ENCODE data around the gene ANKRD9.

The ANKRD9 gene

DNA sequence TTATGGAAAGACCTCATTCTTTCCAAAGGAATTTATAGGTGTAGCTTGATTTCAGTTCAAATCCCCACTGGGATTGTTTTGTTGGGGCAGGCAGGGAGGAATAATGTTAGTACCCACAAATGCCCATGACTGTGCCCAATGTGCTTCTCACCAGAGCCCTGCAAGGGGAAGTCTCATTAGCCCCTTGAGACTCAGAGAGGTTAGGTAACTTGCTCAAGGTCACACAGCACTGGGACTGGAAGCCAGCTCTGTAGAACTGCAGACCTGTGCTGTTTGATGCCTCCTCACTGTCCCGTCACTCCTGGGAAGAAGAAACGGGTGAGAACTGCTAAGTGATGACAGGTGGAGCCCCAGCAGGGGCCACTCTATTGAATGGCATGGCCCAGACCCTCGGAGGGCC, 8.9 kb downstream of the ANKRD9 start:
- ATAC-seq: no peak
- TF ChIP-seq TOX (CRISPR knock-in tag; IDR thresholded peaks at IDR 0.05; ENCODE audit: borderline replicate concordance): no peak
- no peak for TF ChIP-seq ZNF565 (CRISPR knock-in tag; conservative IDR thresholded peaks at IDR 0.05; ENCODE audit: low read depth)
- no peak for TF ChIP-seq ZC3H10 (CRISPR knock-in tag; IDR thresholded peaks at IDR 0.05)
- no peak for TF ChIP-seq ZFP30 (CRISPR knock-in tag; IDR thresholded peaks at IDR 0.05)
- no peak for TF ChIP-seq ZNF8 (CRISPR knock-in tag; IDR thresholded peaks at IDR 0.05)
- TF ChIP-seq, protein P1, sequence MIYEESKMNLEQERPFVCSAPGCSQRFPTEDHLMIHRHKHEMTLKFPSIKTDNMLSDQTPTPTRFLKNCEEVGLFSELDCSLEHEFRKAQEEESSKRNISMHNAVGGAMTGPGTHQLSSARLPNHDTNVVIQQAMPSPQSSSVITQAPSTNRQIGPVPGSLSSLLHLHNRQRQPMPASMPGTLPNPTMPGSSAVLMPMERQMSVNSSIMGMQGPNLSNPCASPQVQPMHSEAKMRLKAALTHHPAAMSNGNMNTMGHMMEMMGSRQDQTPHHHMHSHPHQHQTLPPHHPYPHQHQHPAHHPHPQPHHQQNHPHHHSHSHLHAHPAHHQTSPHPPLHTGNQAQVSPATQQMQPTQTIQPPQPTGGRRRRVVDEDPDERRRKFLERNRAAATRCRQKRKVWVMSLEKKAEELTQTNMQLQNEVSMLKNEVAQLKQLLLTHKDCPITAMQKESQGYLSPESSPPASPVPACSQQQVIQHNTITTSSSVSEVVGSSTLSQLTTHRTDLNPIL (CRISPR knock-in tag; IDR thresholded peaks at IDR 0.05; ENCODE audit: low read depth): no peak
- no peak for TF ChIP-seq PPARA (CRISPR knock-in tag; IDR thresholded peaks at IDR 0.05; ENCODE audit: borderline replicate concordance)
- TF ChIP-seq ARNTL (CRISPR knock-in tag; IDR thresholded peaks at IDR 0.05; ENCODE audit: borderline replicate concordance, low read depth): no peak
- no peak for TF ChIP-seq SNAI2 (CRISPR knock-in tag; IDR thresholded peaks at IDR 0.05)
- no peak for TF ChIP-seq CSDC2 (CRISPR knock-in tag; IDR thresholded peaks at IDR 0.05)
- TF ChIP-seq BACH2 (CRISPR knock-in tag; IDR thresholded peaks at IDR 0.05; ENCODE audit: borderline replicate concordance): no peak
- TF ChIP-seq, protein P2, sequence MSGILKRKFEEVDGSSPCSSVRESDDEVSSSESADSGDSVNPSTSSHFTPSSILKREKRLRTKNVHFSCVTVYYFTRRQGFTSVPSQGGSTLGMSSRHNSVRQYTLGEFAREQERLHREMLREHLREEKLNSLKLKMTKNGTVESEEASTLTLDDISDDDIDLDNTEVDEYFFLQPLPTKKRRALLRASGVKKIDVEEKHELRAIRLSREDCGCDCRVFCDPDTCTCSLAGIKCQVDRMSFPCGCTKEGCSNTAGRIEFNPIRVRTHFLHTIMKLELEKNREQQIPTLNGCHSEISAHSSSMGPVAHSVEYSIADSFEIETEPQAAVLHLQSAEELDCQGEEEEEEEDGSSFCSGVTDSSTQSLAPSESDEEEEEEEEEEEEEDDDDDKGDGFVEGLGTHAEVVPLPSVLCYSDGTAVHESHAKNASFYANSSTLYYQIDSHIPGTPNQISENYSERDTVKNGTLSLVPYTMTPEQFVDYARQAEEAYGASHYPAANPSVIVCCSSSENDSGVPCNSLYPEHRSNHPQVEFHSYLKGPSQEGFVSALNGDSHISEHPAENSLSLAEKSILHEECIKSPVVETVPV (CRISPR knock-in tag; IDR thresholded peaks at IDR 0.05): no peak

DNA sequence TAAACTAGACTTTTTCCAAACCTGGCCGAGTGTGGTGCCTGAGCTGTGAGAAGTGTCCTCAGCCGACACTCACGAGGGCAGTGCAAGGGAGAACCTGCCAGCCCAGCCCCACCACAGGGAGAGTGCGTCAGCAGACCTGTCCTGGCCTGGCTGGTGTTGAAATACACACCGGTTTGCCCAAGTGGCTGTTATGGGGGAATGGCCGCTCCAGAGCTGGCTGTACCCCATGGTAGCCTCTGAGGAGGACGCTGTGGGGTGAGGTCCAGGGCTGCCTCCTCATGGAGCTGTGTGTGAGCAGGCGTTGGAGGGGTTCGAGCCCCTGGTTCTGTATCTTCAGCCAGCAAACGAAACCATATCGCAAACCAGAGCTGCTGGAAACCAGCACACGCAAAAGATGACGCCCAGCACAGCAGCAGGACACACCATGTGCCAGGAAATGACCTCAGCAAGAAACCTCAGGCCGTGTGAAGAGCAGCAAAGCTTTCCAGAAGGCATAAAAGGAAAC, 9.4 kb downstream of the ANKRD9 start:
- no peak for ATAC-seq
- TF ChIP-seq, protein P3, sequence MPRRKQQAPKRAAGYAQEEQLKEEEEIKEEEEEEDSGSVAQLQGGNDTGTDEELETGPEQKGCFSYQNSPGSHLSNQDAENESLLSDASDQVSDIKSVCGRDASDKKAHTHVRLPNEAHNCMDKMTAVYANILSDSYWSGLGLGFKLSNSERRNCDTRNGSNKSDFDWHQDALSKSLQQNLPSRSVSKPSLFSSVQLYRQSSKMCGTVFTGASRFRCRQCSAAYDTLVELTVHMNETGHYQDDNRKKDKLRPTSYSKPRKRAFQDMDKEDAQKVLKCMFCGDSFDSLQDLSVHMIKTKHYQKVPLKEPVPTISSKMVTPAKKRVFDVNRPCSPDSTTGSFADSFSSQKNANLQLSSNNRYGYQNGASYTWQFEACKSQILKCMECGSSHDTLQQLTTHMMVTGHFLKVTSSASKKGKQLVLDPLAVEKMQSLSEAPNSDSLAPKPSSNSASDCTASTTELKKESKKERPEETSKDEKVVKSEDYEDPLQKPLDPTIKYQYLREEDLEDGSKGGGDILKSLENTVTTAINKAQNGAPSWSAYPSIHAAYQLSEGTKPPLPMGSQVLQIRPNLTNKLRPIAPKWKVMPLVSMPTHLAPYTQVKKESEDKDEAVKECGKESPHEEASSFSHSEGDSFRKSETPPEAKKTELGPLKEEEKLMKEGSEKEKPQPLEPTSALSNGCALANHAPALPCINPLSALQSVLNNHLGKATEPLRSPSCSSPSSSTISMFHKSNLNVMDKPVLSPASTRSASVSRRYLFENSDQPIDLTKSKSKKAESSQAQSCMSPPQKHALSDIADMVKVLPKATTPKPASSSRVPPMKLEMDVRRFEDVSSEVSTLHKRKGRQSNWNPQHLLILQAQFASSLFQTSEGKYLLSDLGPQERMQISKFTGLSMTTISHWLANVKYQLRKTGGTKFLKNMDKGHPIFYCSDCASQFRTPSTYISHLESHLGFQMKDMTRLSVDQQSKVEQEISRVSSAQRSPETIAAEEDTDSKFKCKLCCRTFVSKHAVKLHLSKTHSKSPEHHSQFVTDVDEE (CRISPR knock-in tag; IDR thresholded peaks at IDR 0.05): no peak
- TF ChIP-seq TCF4 (CRISPR knock-in tag; IDR thresholded peaks at IDR 0.05; ENCODE audit: borderline replicate concordance) (no peak), ZFP3 (CRISPR knock-in tag; IDR thresholded peaks at IDR 0.05) (no peak), ZFP30 (CRISPR knock-in tag; IDR thresholded peaks at IDR 0.05) (no peak), ESRRG (CRISPR knock-in tag; IDR thresholded peaks at IDR 0.05) (no peak), ISL1 (CRISPR knock-in tag; IDR thresholded peaks at IDR 0.05) (no peak), ZC3H10 (CRISPR knock-in tag; IDR thresholded peaks at IDR 0.05) (no peak), TOX (CRISPR knock-in tag; IDR thresholded peaks at IDR 0.05; ENCODE audit: borderline replicate concordance) (no peak), ARNTL (CRISPR knock-in tag; IDR thresholded peaks at IDR 0.05; ENCODE audit: borderline replicate concordance, low read depth) (no peak), ZNF565 (CRISPR knock-in tag; conservative IDR thresholded peaks at IDR 0.05; ENCODE audit: low read depth) (no peak)
- TF ChIP-seq, protein P2 (CRISPR knock-in tag; IDR thresholded peaks at IDR 0.05): no peak

DNA sequence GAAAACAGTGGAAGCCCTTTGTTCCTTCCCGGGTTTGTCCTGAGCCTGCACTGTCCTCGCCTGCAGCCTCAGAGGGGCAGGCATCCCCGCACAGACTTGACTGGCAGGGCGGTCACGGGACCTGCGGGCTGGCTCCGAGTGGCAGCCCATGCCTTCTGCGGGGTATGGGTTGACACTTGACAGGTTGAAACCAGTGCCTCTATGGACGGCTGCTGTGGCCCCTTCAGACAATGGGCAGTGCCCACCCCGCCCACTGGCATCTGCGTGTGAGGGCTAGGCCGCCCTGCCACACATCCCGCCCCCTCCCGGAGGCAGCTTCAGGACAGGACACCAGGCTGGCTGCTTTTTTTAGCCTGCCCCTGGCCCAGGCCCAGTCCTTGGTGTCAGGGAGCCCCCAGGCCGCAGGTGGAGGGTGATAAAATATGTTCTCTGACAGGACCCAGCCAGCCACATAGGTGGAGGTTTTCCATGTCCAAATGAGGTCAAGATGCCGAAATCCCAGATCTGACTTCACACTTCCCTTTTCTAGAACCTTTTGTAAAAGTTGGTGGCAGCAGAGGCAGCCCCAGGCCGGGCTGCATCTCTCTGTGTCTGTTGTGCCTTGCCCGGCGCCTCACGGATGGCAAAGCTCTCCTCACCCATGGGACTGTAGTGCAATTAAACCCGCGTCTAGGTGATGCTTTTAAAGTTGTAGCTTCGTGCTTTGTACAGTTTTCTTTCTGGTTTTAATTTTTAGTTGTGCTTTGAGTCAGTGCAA, 10.0 kb downstream of the ANKRD9 start:
- TF ChIP-seq, protein P4, sequence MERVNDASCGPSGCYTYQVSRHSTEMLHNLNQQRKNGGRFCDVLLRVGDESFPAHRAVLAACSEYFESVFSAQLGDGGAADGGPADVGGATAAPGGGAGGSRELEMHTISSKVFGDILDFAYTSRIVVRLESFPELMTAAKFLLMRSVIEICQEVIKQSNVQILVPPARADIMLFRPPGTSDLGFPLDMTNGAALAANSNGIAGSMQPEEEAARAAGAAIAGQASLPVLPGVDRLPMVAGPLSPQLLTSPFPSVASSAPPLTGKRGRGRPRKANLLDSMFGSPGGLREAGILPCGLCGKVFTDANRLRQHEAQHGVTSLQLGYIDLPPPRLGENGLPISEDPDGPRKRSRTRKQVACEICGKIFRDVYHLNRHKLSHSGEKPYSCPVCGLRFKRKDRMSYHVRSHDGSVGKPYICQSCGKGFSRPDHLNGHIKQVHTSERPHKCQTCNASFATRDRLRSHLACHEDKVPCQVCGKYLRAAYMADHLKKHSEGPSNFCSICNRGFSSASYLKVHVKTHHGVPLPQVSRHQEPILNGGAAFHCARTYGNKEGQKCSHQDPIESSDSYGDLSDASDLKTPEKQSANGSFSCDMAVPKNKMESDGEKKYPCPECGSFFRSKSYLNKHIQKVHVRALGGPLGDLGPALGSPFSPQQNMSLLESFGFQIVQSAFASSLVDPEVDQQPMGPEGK (CRISPR knock-in tag; IDR thresholded peaks at IDR 0.05; ENCODE audit: borderline replicate concordance): no peak
- TF ChIP-seq PPARA (CRISPR knock-in tag; IDR thresholded peaks at IDR 0.05; ENCODE audit: borderline replicate concordance) (no peak), SNAI2 (CRISPR knock-in tag; IDR thresholded peaks at IDR 0.05) (no peak), GLIS3 (CRISPR knock-in tag; IDR thresholded peaks at IDR 0.05) (no peak), TOX (CRISPR knock-in tag; IDR thresholded peaks at IDR 0.05; ENCODE audit: borderline replicate concordance) (no peak), ZNF565 (CRISPR knock-in tag; conservative IDR thresholded peaks at IDR 0.05; ENCODE audit: low read depth) (no peak)
- TF ChIP-seq, protein P3 (CRISPR knock-in tag; IDR thresholded peaks at IDR 0.05): no peak
- TF ChIP-seq, protein P2 (CRISPR knock-in tag; IDR thresholded peaks at IDR 0.05): no peak
- no peak for ATAC-seq
